Right forelimb (tissue), 1 donor: ENCODE measurements around the gene ARPC4.
"Not testable (repeated sequence)": the region's sequence is repeated elsewhere in the genome, so short reads cannot be mapped to it uniquely, and the experiment has no call there.

Experiments used
- DNase-seq: peaks from one replicate; pipeline ENCODE4 v3.0.0-alpha.2; 2018

Gene ARPC4

GRCh38 chr3:9770276-9770812 lies 22.5 kb upstream of the ARPC4 start:
- DNase-seq = peak; percentile 84

GRCh38 chr3:9771007-9771406 lies 21.9 kb upstream of the ARPC4 start:
- not testable (repeated sequence) for DNase-seq

GRCh38 chr3:9776896-9777693 lies 15.8 kb upstream of the ARPC4 start:
- DNase-seq = no peak

DNA sequence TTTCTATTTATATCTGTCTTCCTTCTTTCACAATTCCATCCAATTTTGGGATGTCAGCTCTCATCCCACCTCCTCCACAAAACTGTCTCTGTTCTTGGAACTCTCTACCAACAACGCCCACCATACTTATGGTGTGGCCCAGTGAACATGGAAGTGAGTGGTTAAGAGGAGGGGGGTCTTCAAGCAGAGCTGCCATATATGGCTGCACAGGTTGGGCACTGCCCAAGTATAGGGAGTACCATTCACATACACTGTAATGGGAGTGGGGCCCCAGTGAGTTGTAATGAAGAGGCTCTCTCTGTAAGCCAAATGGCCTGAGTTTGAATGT lies 15.2 kb upstream of the ARPC4 start:
- DNase-seq = no peak

GRCh38 chr3:9778143-9779074 lies 14.5 kb upstream of the ARPC4 start:
- DNase-seq = no peak

GRCh38 chr3:9779075-9779593 lies 13.7 kb upstream of the ARPC4 start:
- no peak for DNase-seq

DNA sequence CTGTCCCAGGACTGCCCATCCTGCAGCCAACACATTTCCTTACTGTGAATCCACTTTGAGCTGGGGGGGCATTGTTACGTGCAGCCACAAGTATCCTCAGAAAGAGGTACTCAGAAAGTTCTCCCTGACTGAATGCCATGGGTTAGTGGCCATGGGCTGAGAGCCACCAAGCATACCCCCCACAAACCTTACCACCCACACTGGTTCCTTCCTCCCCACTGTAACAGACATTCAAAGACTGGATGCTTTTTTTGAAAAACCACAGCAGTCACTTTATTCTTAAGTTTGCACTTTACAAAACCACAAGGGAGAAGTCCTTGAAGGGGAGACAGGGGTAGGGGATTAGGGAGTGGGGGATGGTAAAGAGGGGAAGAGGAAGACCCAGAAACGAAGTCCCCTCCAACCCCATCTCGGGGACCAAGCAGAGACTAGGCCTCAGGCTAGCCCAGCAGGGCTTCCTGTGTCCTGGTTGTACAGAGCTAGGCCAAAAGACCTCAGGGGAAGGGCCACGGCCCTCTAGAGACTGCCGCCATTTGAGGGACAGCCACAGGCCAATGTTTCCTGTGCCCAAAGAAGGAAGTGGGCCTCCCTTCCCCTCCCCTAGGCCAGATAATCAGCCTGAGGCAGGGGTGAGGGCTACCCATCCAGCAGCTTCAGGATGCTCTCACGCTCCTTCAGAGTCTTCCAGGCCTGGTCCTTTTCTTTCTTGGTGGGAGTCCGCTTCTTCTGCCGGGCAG lies 13.0 kb upstream of the ARPC4 start:
- DNase-seq = no peak

DNA sequence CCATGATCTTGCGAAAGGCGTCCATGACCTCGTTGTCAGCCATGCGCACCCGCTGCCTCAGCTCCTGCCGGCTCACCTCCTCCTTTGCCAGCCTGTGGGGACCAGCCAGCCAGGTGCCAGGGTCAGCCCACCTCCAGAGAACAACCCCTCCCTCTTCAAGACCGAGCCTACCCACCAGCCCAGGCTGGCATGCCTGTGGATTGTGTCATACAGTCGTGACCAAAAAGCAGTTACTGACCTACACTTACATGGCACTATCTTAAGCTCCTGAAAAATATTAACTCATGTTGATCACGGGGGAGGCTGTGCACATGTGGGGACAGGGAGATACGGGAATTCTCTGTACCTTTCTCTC lies 12.4 kb upstream of the ARPC4 start:
- DNase-seq = no peak

- DNase-seq = no peak
These were observed 12.0 kb upstream of the ARPC4 start for GRCh38 chr3:9780910-9781309.

DNA sequence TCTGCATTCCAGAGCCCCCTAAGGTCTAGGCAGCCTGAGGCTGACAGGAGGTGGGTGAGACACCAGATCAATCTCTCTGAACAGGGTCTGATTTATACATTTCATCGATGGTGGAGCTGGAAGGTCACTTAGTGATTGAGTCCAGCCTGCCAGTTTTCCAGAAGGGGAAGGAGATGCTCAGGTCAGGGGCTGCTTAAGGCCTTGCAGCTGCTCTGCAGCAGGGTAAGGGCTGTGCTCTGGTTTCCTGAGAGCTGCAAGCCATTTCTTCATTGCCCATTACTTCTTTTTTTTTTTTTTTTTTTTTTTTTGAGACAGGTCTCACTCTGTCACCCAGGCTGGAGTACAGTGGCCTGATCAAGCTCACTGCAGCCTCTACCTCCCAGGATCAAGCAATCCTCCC lies 11.3 kb upstream of the ARPC4 start:
- DNase-seq = no peak

GRCh38 chr3:9781978-9782603 lies 10.8 kb upstream of the ARPC4 start:
- no peak for DNase-seq

GRCh38 chr3:9782770-9783169 lies 10.1 kb upstream of the ARPC4 start:
- no peak for DNase-seq

DNA sequence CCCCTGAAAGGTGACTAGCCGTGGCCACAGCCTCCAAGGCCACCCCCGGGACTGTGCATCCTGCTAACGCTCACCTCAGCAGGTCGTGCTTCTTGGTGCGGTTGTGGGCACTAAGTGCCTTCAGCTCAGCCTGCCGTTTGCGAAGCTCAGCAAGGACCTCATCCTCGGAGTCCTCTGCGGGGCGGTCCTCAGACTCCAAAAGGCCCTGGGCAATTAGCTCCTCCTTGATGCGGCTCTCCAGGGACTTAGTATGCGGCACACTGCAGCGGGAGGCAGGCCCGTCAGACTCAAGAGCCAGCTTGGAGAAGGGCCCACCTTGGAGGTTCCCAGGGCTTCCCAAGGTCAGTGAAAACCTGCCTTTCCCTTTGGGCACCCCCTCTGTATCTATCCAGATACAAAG lies 8.9 kb upstream of the ARPC4 start:
- DNase-seq = no peak

DNA sequence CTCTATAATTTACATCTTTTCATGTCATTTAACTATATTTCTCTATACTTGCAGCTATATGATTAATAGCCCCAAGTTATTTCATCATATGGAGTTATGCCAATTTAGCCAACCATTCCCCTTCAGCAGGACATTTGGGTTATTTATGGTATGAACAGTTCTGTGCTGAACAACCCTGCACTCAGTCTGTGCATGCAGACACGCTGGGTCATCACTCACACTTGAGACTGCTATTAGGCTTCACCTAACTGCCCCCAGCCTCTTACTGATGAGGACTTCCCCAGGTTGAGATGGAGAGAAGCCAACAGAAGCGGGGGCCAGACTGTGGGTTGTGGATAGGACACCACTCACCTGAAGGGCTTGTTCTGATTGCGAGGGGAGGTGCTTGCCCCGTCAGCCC lies 7.9 kb upstream of the ARPC4 start:
- no peak for DNase-seq

GRCh38 chr3:9785602-9786001 lies 7.3 kb upstream of the ARPC4 start:
- DNase-seq = no peak

DNA sequence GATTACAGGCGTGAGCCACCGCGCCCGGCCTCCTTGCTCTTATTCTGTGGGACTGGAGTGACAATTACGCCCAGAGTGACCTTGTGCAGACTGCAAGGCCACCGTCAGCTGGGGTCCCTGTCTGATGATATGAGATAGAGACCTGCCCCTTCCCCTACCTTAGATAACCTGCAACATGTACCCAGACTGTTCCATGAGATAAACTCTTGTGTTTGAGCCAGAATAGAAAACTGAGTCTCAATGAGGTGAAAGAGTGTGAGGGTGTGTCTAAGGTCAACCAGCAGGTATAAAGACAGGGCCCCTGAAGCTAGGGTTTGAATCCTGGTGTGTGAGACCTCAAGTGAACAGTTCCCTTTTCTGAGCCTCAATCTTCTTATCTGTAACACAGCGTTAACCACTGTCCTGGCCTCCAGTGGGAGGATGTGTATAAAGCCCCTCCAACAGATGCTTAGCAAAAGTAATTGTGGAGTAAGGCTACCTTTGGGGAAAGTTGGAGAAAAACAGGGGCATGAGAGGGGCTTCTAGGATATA lies 6.6 kb upstream of the ARPC4 start:
- no peak for DNase-seq

- DNase-seq = no peak
These were observed 5.8 kb upstream of the ARPC4 start for GRCh38 chr3:9786825-9787669.

DNA sequence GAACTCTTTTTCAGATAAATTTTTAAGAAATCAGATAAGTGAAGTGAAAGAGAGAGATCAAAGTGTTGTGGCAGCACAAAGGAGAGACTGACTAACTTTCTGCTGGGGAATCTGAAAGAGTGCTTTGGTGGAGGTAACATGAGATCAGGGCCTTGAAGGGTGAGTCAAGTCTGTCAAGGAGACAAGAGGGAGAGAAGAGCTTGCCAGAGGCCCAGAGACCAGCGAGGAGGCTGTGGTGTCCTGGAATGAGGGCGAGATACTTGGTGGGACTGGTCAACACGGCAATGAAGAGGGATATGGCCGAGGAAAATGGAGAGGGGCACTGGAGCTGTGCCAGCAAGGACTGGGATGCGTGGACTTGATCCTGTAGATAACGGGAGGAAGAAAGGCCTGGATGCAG lies 5.2 kb upstream of the ARPC4 start:
- no peak for DNase-seq

GRCh38 chr3:9791127-9791526 lies 1.8 kb upstream of the ARPC4 start:
- no peak for DNase-seq

DNA sequence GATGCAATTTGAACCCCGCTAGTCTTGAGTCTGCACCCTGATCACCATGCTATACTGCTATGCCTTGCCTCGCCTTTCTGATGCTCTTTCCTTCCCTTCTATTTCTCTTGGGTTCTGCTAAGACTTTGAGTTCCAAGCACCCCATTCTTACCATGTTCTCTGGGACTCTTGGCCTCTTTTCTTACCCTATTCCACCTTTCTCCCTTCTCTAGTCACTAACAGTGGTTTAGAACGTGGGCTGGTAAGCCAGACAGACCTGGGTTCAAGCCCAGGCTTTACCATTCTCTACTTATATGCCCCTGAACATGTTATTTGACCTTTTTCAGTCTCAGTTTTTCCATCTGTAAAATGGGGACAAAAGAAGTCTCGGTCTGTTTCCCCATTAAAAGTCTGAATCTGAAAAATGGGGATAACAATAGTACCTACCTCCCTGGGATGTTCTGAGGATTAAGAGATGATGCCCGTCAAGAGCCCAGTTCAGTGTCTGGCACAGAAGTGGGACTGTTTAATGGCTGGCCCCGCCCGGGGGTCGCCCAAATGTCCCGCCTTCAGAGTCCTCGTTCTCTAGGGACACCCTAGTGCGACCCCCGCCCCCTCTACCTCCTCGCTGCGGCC lies 985 bp upstream of the ARPC4 start:
- DNase-seq = no peak
